HG03045 (cell line): ENCODE data around the gene CYP2F1.

Experiments used
- ATAC-seq: cut with Tn5 transposase; IDR thresholded peaks from one replicate; pipeline ENCODE4 v1.9.1; 2021; ENCODE audit warnings: mild to moderate bottlenecking, moderate library complexity; ENCODE audit not compliant: unreplicated experiment

The CYP2F1 gene

DNA sequence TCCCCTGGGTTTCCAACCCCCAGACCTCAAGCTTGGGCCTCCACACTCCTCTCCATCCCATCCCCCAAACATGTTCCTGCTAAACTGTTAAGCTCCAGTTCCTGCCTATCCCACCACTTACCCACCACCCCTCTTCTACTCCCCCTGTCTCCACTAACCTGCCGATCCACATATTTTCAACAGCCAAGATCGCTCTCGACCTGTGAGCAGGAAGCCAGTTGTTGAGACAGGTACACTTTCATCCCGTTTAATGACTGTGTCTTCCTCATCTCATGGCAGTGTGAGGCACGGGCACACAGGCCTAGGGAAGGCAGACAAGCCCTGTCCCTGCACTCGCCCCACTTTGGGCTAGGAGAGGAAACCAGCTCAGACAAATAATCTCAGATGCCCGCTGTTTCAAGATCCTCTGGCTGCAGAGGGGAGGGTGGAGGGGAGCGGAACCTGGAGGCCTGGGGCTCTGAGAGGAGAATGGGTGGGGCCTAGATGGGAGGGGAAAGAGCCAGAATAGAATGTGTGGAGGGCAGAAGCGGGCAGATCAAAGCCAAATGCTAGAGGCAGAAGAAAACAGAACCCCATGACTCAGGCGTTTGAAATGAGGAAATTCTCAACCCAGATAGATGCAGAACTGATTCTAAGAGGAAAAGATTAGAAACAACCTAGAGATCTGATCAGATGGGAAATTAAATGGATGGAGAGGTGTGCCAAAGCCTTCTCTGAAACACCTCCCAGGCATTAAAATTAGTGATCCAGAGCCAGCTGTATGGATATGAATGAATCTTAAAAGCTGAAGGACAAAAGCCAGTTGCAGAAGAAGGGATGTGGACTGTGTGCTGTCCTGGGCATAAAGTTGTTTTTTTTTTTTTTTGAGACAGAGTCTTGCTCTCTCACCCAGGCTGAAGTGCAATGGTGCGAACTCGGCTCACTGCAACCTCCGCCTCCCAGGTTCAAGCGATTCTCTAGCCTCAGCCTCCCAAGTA is 61.9 kb downstream of the CYP2F1 start:
- no peak for ATAC-seq
